ENCODE measurements around the gene RANBP1.

DNA sequence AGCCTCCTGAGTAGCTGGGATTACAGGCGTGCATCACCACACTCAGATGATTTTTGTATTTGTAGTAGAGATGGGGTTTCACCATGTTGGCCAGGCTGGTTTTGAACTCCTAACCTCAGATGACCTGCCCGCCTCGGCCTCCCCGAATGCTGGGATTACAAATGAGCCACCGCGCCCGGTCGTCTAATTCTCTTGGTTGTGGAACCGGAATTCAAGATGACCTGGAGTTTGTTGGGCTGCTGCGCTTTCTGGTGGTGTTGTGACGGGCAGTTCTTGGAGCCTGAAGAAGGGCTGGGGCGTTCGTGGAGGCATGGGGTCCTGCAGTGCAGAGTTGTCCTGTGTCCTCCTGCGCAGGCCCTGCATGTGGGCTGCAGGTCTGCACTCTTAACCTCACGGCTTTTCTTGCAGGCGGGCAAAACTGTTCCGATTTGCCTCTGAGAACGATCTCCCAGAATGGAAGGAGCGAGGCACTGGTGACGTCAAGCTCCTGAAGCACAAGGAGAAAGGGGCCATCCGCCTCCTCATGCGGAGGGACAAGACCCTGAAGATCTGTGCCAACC, 6.0 kb downstream of the RANBP1 start:
- TF ChIP-seq, protein P1, sequence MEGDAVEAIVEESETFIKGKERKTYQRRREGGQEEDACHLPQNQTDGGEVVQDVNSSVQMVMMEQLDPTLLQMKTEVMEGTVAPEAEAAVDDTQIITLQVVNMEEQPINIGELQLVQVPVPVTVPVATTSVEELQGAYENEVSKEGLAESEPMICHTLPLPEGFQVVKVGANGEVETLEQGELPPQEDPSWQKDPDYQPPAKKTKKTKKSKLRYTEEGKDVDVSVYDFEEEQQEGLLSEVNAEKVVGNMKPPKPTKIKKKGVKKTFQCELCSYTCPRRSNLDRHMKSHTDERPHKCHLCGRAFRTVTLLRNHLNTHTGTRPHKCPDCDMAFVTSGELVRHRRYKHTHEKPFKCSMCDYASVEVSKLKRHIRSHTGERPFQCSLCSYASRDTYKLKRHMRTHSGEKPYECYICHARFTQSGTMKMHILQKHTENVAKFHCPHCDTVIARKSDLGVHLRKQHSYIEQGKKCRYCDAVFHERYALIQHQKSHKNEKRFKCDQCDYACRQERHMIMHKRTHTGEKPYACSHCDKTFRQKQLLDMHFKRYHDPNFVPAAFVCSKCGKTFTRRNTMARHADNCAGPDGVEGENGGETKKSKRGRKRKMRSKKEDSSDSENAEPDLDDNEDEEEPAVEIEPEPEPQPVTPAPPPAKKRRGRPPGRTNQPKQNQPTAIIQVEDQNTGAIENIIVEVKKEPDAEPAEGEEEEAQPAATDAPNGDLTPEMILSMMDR (IDR thresholded peaks at IDR 0.05), result no peak
- no peak for TF ChIP-seq NFE2L1 (CRISPR knock-in tag; IDR thresholded peaks at IDR 0.05)
- TF ChIP-seq, protein P2, sequence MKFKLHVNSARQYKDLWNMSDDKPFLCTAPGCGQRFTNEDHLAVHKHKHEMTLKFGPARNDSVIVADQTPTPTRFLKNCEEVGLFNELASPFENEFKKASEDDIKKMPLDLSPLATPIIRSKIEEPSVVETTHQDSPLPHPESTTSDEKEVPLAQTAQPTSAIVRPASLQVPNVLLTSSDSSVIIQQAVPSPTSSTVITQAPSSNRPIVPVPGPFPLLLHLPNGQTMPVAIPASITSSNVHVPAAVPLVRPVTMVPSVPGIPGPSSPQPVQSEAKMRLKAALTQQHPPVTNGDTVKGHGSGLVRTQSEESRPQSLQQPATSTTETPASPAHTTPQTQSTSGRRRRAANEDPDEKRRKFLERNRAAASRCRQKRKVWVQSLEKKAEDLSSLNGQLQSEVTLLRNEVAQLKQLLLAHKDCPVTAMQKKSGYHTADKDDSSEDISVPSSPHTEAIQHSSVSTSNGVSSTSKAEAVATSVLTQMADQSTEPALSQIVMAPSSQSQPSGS (CRISPR knock-in tag; IDR thresholded peaks at IDR 0.05; ENCODE audit: borderline replicate concordance, low read depth), result no peak
- TF ChIP-seq SP1 (CRISPR knock-in tag; conservative IDR thresholded peaks at IDR 0.05), result no peak
- no peak for TF ChIP-seq ZNF396 (CRISPR knock-in tag; IDR thresholded peaks at IDR 0.05; ENCODE audit: borderline replicate concordance)
- no peak for TF ChIP-seq JUN (CRISPR knock-in tag; IDR thresholded peaks at IDR 0.05)
- no peak for TF ChIP-seq FOXK1 (CRISPR knock-in tag; IDR thresholded peaks at IDR 0.05)
- TF ChIP-seq, protein P3, sequence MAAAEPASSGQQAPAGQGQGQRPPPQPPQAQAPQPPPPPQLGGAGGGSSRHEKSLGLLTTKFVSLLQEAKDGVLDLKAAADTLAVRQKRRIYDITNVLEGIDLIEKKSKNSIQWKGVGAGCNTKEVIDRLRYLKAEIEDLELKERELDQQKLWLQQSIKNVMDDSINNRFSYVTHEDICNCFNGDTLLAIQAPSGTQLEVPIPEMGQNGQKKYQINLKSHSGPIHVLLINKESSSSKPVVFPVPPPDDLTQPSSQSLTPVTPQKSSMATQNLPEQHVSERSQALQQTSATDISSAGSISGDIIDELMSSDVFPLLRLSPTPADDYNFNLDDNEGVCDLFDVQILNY (CRISPR knock-in tag; IDR thresholded peaks at IDR 0.05), result no peak
- TF ChIP-seq, protein P4, sequence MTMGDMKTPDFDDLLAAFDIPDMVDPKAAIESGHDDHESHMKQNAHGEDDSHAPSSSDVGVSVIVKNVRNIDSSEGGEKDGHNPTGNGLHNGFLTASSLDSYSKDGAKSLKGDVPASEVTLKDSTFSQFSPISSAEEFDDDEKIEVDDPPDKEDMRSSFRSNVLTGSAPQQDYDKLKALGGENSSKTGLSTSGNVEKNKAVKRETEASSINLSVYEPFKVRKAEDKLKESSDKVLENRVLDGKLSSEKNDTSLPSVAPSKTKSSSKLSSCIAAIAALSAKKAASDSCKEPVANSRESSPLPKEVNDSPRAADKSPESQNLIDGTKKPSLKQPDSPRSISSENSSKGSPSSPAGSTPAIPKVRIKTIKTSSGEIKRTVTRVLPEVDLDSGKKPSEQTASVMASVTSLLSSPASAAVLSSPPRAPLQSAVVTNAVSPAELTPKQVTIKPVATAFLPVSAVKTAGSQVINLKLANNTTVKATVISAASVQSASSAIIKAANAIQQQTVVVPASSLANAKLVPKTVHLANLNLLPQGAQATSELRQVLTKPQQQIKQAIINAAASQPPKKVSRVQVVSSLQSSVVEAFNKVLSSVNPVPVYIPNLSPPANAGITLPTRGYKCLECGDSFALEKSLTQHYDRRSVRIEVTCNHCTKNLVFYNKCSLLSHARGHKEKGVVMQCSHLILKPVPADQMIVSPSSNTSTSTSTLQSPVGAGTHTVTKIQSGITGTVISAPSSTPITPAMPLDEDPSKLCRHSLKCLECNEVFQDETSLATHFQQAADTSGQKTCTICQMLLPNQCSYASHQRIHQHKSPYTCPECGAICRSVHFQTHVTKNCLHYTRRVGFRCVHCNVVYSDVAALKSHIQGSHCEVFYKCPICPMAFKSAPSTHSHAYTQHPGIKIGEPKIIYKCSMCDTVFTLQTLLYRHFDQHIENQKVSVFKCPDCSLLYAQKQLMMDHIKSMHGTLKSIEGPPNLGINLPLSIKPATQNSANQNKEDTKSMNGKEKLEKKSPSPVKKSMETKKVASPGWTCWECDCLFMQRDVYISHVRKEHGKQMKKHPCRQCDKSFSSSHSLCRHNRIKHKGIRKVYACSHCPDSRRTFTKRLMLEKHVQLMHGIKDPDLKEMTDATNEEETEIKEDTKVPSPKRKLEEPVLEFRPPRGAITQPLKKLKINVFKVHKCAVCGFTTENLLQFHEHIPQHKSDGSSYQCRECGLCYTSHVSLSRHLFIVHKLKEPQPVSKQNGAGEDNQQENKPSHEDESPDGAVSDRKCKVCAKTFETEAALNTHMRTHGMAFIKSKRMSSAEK (CRISPR knock-in tag; IDR thresholded peaks at IDR 0.05; ENCODE audit: borderline replicate concordance), result no peak
- TF ChIP-seq, protein P5, sequence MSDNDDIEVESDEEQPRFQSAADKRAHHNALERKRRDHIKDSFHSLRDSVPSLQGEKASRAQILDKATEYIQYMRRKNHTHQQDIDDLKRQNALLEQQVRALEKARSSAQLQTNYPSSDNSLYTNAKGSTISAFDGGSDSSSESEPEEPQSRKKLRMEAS (CRISPR knock-in tag; IDR thresholded peaks at IDR 0.05), result no peak
- no peak for TF ChIP-seq SMAD3 (CRISPR knock-in tag; IDR thresholded peaks at IDR 0.05; ENCODE audit: borderline replicate concordance)
